GM12892 (cell line): ENCODE measurements around the gene RPTOR.

Experiments
- POLR2A ChIP-seq: IDR thresholded peaks from 2 replicates; pipeline ENCODE4 v1.6.1; 2011; ENCODE audit warnings: low read depth, low read length, control low read depth
- POLR2AphosphoS5 ChIP-seq: IDR thresholded peaks from 2 replicates; pipeline ENCODE4 v1.6.1; 2011; ENCODE audit warnings: low read depth, low read length, control low read depth

GRCh38 chr17:80898716-80899115 is 354.1 kb downstream of the RPTOR start:
- TF ChIP-seq POLR2A (no peak), POLR2AphosphoS5 (no peak)
